ENCODE data around the gene TP73.

GRCh38 chr1:3677484-3677883 is 25.2 kb downstream of the TP73 start:
- no peak for TF ChIP-seq GATA2 (IDR thresholded peaks at IDR 0.05; ENCODE audit: low read depth, low read length)
- no peak for TF ChIP-seq GATA3 (IDR thresholded peaks at IDR 0.05; ENCODE audit: low read depth, low read length)

Data from SH-SY5Y (cell line).